ENCODE data around the gene ARL16. TPM values are rescaled to one million over a fixed set of nuclear protein-coding genes. Genes with fewer than 3 reads are reported as not detected.

ARL16 gene
- polyA plus RNA-seq, 2 of the 4 experiments (the other 2 are of a cell fraction): 45.2 to 53.6 TPM

GRCh38 chr17:81666342-81667191, 17.0 kb downstream of the ARL16 start, which contains the start of the genes CCDC137 and OXLD1 (continued):
- TF ChIP-seq E2F6 (IDR thresholded peaks at IDR 0.05; ENCODE audit: borderline replicate concordance, low read depth) (peak; percentile 82), PHF8 (IDR thresholded peaks at IDR 0.05; ENCODE audit: borderline replicate concordance, low read depth) (peak; percentile 87), FOSL2 (IDR thresholded peaks at IDR 0.05) (no peak), FOSL2 (CRISPR knock-in tag; IDR thresholded peaks at IDR 0.05) (no peak), POLR2A (IDR thresholded peaks at IDR 0.05; ENCODE audit: low read length) (peak; percentile 97), MAX (IDR thresholded peaks at IDR 0.05) (peak; percentile 95), RNF2 (IDR thresholded peaks at IDR 0.05; ENCODE audit: borderline replicate concordance, low read depth) (no peak), ZNF302 (CRISPR knock-in tag; IDR thresholded peaks at IDR 0.05) (no peak), HDAC2 (IDR thresholded peaks at IDR 0.05) (peak; percentile 45; the same call in 1 of the 2 replicates), JUN (IDR thresholded peaks at IDR 0.05) (peak; percentile 83 to 91)

GRCh38 chr17:81666092-81666341, 17.6 kb downstream of the ARL16 start:
- Histone ChIP-seq H3K9me3 (no peaks in the 10 kb centered on the region), H3K27ac (peak overlapping the region; percentile 97 to 99), H3K4me1 (peaks cover 22% of the 10 kb centered on the region), H3K4me3 (peak overlapping the region; percentile 99), H3K4me2 (peak overlapping the region; percentile 89)
- ChIA-PET CTCF (interaction anchor here (1.2 to 2.7 kb wide), 3 partner anchors 10 to 147 kb away, joined by 4 to 20 read pairs (median 4); no protein-coding TSS in a partner anchor), POLR2A (interaction anchor here (0.8 to 1.5 kb wide), 9 partner anchors 8 to 147 kb away, joined by 3 to 23 read pairs (median 4); partner anchors contain the start of genes ARL16, HGS, NPLOC4 and TSPAN10)
- TF ChIP-seq CBX8 (IDR thresholded peaks at IDR 0.05): no peak
- no peak for TF ChIP-seq NR3C1 (IDR thresholded peaks at IDR 0.05)
- no peak for TF ChIP-seq MYC (IDR thresholded peaks at IDR 0.05; ENCODE audit: borderline replicate concordance, low read length)
- TF ChIP-seq, protein P1, sequence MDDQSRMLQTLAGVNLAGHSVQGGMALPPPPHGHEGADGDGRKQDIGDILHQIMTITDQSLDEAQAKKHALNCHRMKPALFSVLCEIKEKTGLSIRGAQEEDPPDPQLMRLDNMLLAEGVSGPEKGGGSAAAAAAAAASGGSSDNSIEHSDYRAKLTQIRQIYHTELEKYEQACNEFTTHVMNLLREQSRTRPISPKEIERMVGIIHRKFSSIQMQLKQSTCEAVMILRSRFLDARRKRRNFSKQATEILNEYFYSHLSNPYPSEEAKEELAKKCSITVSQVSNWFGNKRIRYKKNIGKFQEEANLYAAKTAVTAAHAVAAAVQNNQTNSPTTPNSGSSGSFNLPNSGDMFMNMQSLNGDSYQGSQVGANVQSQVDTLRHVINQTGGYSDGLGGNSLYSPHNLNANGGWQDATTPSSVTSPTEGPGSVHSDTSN (IDR thresholded peaks at IDR 0.05): no peak
- TF ChIP-seq CTCF (IDR thresholded peaks at IDR 0.05): no peak
- TF ChIP-seq PHF8 (IDR thresholded peaks at IDR 0.05; ENCODE audit: borderline replicate concordance, low read depth): peak; percentile 22; the same call in 1 of the 2 replicates
- no peak for TF ChIP-seq ZNF302 (CRISPR knock-in tag; IDR thresholded peaks at IDR 0.05)
- no peak for TF ChIP-seq HDAC2 (IDR thresholded peaks at IDR 0.05)
- no peak for TF ChIP-seq TFCP2L1 (CRISPR knock-in tag; IDR thresholded peaks at IDR 0.05)
- TF ChIP-seq CBX2 (IDR thresholded peaks at IDR 0.05; ENCODE audit: borderline replicate concordance, low read depth): no peak
- TF ChIP-seq E2F6 (IDR thresholded peaks at IDR 0.05; ENCODE audit: borderline replicate concordance, low read depth): no peak
- TF ChIP-seq POLR2A (IDR thresholded peaks at IDR 0.05; ENCODE audit: low read length): no peak
- no peak for TF ChIP-seq KDM1A (IDR thresholded peaks at IDR 0.05; ENCODE audit: low read depth)
- peak; percentile 42; the same call in 1 of the 2 replicates for TF ChIP-seq KDM5A (IDR thresholded peaks at IDR 0.05)
- TF ChIP-seq HOXB13 (CRISPR knock-in tag; IDR thresholded peaks at IDR 0.05; ENCODE audit: low read depth): no peak
- DNase-seq (ENCODE audit: low read depth in 1 of 2, low spot score in 1 of 2): no peak
- FAIRE-seq: no peak
- 2% methylated on average over 12 of the region's 16 CpGs for WGBS (ENCODE audit: missing lambda C conversion rate)
- ATAC-seq: peak in 1 of 2 experiments; percentile 41; a peak in 3 of 6 replicates
